OCI-LY7 (cell line): Measurements from ENCODE around the gene TGFBRAP1. TPM values are rescaled to one million over a fixed set of nuclear protein-coding genes. Genes with fewer than 3 reads are reported as not detected.

Source experiments
- BruUV-seq: library from RNA; stranded (reverse); fragments of 400-500 nt; replicated peaks from 2 replicates; lab custom pipeline; 2021; lab: Mats Ljungman, UMichigan
- CTCF ChIA-PET: fragments of 300-600 bp; sonication (Branson Sonifier 250); formaldehyde crosslinking; loops from one replicate; lab custom pipeline; 2022; ENCODE audit warnings: antibody characterized with exemption; ENCODE audit not compliant: unreplicated experiment; lab: Charles Lee
- POLR2A ChIA-PET: fragments of 300-600 bp; sonication (Branson Sonifier 250); formaldehyde crosslinking; loops from one replicate; lab custom pipeline; 2022; ENCODE audit warnings: antibody characterized with exemption; lab: Charles Lee
- DNase-seq: peaks from one replicate; pipeline ENCODE4 v3.0.0-alpha.2; 2015; ENCODE audit warnings: low spot score
- H2AFZ ChIP-seq: fragments of 200-600 bp; sonication (generic), shearing (Covaris generic); 2 replicates; pipeline ENCODE4 v1.6.1; 2014; ENCODE audit warnings: mild to moderate bottlenecking, antibody characterized with exemption, low read length, moderate library complexity
- H3K27ac ChIP-seq: fragments of 200-600 bp; sonication (generic); 2 replicates; pipeline ENCODE4 v1.5.1; 2014; ENCODE audit warnings: mixed run types, low read depth, mild to moderate bottlenecking, moderate library complexity, low read length, inconsistent platforms; ENCODE audit not compliant: poor library complexity, severe bottlenecking
- H3K36me3 ChIP-seq: fragments of 200-600 bp; sonication (generic); 2 replicates; pipeline ENCODE4 v1.6.1; 2014; ENCODE audit warnings: mild to moderate bottlenecking, antibody characterized with exemption, low read length, moderate library complexity, mixed read lengths; ENCODE audit not compliant: insufficient read depth
- H3K4me1 ChIP-seq: fragments of 200-600 bp; sonication (generic); 2 replicates; pipeline ENCODE4 v1.5.1; 2014; ENCODE audit warnings: mild to moderate bottlenecking, low read length; ENCODE audit not compliant: insufficient read depth, poor library complexity, severe bottlenecking
- H3K4me2 ChIP-seq: fragments of 200-600 bp; sonication (generic); 2 replicates; pipeline ENCODE4 v1.6.1; 2014; ENCODE audit warnings: mild to moderate bottlenecking, low read length
- H3K4me3 ChIP-seq: fragments of 200-600 bp; sonication (generic); 2 replicates; pipeline ENCODE4 v1.5.1; 2014; ENCODE audit warnings: mild to moderate bottlenecking, low read depth, low read length; ENCODE audit not compliant: poor library complexity, severe bottlenecking
- H3K79me2 ChIP-seq: fragments of 200-600 bp; sonication (generic); 2 replicates; pipeline ENCODE4 v1.6.1; 2016; ENCODE audit warnings: low read depth, mild to moderate bottlenecking, low read length, moderate library complexity, mixed read lengths; ENCODE audit not compliant: insufficient read depth
- H3K9me2 ChIP-seq: fragments of 200-600 bp; sonication (generic); 2 replicates; pipeline ENCODE4 v1.6.1; 2016; ENCODE audit warnings: mild to moderate bottlenecking, low read length, mixed read lengths; ENCODE audit not compliant: insufficient read depth
- H3K9me3 ChIP-seq: fragments of 200-600 bp; sonication (generic); 2 replicates; pipeline ENCODE4 v1.6.1; 2014; ENCODE audit warnings: mild to moderate bottlenecking, mixed run types, low read length, mixed read lengths
- H4K20me1 ChIP-seq: fragments of 200-600 bp; sonication (generic); 2 replicates; pipeline ENCODE4 v1.6.1; 2014; ENCODE audit warnings: mild to moderate bottlenecking, antibody characterized with exemption, low read length, moderate library complexity, mixed read lengths; ENCODE audit not compliant: insufficient read depth
- EZH2phosphoT487 ChIP-seq: fragments of 200-600 bp; sonication (generic); IDR thresholded peaks from 2 replicates; pipeline ENCODE4 v1.6.1; 2018; ENCODE audit warnings: low read depth, borderline replicate concordance, mild to moderate bottlenecking, mixed run types, antibody characterized with exemption, low read length, moderate library complexity, mixed read lengths
- intact Hi-C: fragments of 100-400 bp; cut with micrococcal nuclease; formaldehyde crosslinking; loops from one replicate; pipeline ENCODE4 v1.10.0; 2022; ENCODE audit not compliant: unreplicated experiment
- total RNA-seq, 2 experiments: library from RNA; depleted of rRNA in 1 of 2; stranded (reverse); fragments of >200 nt in 1 of 2; shearing (Covaris generic) in 1 of 2; gene quantifications; 2 replicates each; pipeline ENCODE4 v1.2.3, GENCODE V29; 2014 to 2022
- TF ChIP-seq, protein P1 (sequence below): fragments of 200-600 bp; sonication (generic); conservative IDR thresholded peaks from 2 replicates; pipeline ENCODE4 v1.5.1; 2014; ENCODE audit warnings: mild to moderate bottlenecking, antibody characterized with exemption, low read length, moderate library complexity, mixed read lengths

Gene TGFBRAP1
- total RNA-seq, 2 experiments from 2014 or later = 20.5 to 24.6 TPM

DNA sequence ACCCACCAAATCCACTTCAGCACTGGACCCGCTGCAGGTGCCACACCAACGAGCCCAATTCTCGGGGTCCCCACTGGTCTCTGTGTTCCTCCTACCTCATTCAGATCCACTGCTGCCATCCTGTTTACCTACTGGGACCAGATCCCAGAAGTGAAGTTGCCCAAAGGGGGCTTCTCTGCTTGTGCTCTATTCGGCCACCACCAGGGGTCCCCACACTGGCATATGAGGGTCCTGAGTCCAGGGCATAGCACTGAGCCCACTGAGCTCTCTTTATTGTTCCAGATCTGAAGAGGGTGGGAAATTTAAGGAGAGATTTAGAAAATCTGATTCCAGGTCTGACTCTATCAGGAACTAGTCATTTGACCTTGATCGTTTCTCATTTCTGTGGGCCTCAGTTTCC lies 85.6 kb downstream of the TGFBRAP1 start:
- CTCF ChIA-PET = interaction anchor here (0.6 kb wide), 1 partner anchor 206 kb away, joined by 3 read pairs; the partner anchor contains the start of gene MRPS9
- intact Hi-C loops = no loop called here
- H3K4me3 ChIP-seq = no peak overlapping the region
- no peaks in the 10 kb centered on the region for H3K79me2 ChIP-seq
- no peaks in the 10 kb centered on the region for H3K36me3 ChIP-seq
- POLR2A ChIA-PET = interaction anchor here (0.7 kb wide), 1 partner anchor 656 kb away, joined by 3 read pairs; no protein-coding TSS in a partner anchor
- no peaks in the 10 kb centered on the region for H3K4me1 ChIP-seq
- peak; percentile 8 for DNase-seq
- no peaks in the 10 kb centered on the region for H4K20me1 ChIP-seq
- H3K4me2 ChIP-seq = no peak overlapping the region
- TF ChIP-seq, protein P1, sequence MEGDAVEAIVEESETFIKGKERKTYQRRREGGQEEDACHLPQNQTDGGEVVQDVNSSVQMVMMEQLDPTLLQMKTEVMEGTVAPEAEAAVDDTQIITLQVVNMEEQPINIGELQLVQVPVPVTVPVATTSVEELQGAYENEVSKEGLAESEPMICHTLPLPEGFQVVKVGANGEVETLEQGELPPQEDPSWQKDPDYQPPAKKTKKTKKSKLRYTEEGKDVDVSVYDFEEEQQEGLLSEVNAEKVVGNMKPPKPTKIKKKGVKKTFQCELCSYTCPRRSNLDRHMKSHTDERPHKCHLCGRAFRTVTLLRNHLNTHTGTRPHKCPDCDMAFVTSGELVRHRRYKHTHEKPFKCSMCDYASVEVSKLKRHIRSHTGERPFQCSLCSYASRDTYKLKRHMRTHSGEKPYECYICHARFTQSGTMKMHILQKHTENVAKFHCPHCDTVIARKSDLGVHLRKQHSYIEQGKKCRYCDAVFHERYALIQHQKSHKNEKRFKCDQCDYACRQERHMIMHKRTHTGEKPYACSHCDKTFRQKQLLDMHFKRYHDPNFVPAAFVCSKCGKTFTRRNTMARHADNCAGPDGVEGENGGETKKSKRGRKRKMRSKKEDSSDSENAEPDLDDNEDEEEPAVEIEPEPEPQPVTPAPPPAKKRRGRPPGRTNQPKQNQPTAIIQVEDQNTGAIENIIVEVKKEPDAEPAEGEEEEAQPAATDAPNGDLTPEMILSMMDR = peak; percentile 68
- TF ChIP-seq EZH2phosphoT487 = no peak
- no peaks in the 10 kb centered on the region for H3K9me3 ChIP-seq
- no peak overlapping the region for H2AFZ ChIP-seq
- no peak overlapping the region for H3K27ac ChIP-seq
- no peaks in the 10 kb centered on the region for H3K9me2 ChIP-seq
- no TSS peak for BruUV-seq

DNA sequence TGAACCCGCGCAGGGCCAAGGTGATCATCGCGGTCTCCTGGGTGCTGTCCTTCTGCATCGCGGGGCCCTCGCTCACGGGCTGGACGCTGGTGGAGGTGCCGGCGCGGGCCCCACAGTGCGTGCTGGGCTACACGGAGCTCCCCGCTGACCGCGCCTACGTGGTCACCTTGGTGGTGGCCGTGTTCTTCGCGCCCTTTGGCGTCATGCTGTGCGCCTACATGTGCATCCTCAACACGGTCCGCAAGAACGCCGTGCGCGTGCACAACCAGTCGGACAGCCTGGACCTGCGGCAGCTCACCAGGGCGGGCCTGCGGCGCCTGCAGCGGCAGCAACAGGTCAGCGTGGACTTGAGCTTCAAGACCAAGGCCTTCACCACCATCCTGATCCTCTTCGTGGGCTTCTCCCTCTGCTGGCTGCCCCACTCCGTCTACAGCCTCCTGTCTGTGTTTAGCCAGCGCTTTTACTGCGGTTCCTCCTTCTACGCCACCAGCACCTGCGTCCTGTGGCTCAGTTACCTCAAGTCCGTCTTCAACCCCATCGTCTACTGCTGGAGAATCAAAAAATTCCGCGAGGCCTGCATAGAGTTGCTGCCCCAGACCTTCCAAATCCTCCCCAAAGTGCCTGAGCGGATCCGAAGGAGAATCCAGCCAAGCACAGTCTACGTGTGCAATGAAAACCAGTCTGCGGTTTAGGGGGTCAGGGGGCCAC lies 87.1 kb downstream of the TGFBRAP1 start:
- Histone ChIP-seq H3K4me1 (no peaks in the 10 kb centered on the region), H3K79me2 (no peaks in the 10 kb centered on the region), H3K27ac (no peak overlapping the region), H3K9me3 (no peaks in the 10 kb centered on the region), H3K4me2 (no peak overlapping the region), H3K36me3 (no peaks in the 10 kb centered on the region), H4K20me1 (no peaks in the 10 kb centered on the region), H3K9me2 (no peaks in the 10 kb centered on the region), H3K4me3 (no peak overlapping the region), H2AFZ (no peak overlapping the region)
- intact Hi-C loops = no loop called here
- POLR2A ChIA-PET = interaction anchor here (0.6 kb wide), 1 partner anchor 126 kb away, joined by 3 read pairs; no protein-coding TSS in a partner anchor
- no peak for TF ChIP-seq EZH2phosphoT487
- TF ChIP-seq, protein P1 = no peak
- CTCF ChIA-PET = no interaction called here
- no peak for DNase-seq
- no TSS peak for BruUV-seq

DNA sequence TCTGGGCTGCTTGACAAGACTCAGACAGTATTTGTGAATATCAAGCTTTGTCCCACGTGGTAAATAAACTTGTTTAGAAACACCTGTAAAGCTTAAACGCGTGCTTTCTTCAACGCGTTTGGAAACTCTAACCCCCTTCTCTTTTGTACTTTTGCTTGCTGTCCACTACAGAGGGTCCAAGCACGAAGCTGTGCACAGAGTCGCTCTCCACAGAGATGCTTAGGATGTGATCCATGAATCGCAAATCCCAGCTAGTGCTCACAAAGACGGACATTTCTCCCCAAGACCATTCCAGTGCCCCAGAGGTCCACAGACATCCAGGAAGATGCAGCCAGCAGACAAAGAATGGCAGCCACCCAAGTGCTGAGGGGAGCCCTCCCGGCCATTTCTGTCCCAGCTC lies 88.1 kb downstream of the TGFBRAP1 start, which contains the start of gene GPR45:
Gene GPR45 (plus strand): TSS at position 301 of the 400 bp plus-strand sequence. CDS start 116 bp downstream, outside the sequence.
- H3K4me1 ChIP-seq = no peaks in the 10 kb centered on the region
- intact Hi-C loops = no loop called here
- H3K9me2 ChIP-seq = no peaks in the 10 kb centered on the region
- no peak within 1 kb of the TSS for H2AFZ ChIP-seq
- no TSS peak for BruUV-seq
- no peaks in the 10 kb centered on the region for H3K36me3 ChIP-seq
- H3K9me3 ChIP-seq = no peaks in the 10 kb centered on the region
- H3K4me2 ChIP-seq = no peak within 1 kb of the TSS
- ChIA-PET CTCF (no interaction called here), POLR2A (interaction anchor here (0.7 kb wide), 1 partner anchor 309 kb away, joined by 4 read pairs; no protein-coding TSS in a partner anchor)
- TF ChIP-seq, protein P1 = no peak
- no peak for TF ChIP-seq EZH2phosphoT487
- no peak for DNase-seq
- no peaks in the 10 kb centered on the region for H4K20me1 ChIP-seq
- no peaks in the 10 kb centered on the region for H3K79me2 ChIP-seq
- H3K4me3 ChIP-seq = no peak within 1 kb of the TSS
- no peak within 1 kb of the TSS for H3K27ac ChIP-seq
